Fibroblast of skin of left biceps (primary cell): ENCODE data around the gene GFRA1.

ENCODE experiments used
- DNase-seq, 2 experiments: peaks; one replicate each; pipeline ENCODE4 v3.0.0-alpha.2; 2013; ENCODE audit warnings: low read depth in 2 of 2

GFRA1 gene

DNA sequence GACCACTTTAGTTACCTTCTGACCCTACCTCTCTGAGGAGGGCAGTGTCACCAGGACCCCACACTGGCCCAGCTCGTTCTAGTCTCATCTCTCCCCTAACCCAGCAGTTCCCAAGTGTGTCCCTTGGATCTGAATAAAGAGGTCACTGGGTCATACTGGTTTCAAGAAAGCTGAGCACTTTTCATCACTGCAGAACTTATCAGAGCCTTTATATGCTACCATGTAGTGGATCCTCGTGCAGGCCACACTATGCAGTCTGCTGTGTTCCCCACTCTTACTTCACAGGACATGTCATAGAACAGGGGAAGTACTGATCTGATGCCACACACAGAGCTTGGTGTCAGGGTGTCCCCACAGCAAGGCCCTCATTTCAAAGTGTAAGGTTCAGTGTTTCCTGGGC lies 113.8 kb downstream of the GFRA1 start:
- no peak for DNase-seq

DNA sequence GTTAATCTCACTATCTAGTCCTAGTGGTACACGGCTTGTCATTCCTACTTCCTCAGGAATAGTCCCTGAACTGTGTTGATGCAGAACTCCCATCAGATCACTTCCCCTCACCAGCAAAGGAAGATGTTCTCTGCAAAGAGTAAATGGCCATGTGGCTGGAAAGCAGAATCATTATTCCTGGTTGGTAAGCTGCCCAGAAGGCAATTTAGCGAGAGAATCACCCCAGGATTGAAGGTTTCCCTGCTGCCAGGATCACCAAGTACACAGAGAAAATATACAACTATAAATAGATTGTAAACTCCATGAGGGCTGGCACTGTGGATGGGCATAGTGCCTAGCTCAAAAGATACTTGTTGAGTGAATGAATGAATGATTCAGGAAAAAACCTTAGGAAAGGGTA lies 115.0 kb downstream of the GFRA1 start:
- no peak for DNase-seq

DNA sequence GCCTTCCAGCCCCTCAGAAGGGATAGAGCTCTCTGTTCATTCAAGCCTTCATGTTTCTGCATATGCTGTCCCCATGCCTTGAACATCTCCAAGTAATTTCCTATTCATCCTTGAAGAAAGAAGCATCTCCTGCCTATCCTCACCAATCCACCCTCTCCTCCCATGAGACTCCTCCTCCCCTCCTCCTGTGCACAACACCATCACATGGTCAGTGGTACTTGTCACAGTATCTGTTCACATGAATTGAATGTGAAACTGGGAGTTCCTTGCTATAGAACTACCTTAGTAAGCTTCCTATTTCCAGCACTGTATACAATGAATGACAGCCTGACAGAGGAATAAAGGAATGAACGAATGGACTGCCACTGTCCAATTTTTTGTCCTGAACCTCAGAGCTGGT lies 115.5 kb downstream of the GFRA1 start:
- no peak for DNase-seq

DNA sequence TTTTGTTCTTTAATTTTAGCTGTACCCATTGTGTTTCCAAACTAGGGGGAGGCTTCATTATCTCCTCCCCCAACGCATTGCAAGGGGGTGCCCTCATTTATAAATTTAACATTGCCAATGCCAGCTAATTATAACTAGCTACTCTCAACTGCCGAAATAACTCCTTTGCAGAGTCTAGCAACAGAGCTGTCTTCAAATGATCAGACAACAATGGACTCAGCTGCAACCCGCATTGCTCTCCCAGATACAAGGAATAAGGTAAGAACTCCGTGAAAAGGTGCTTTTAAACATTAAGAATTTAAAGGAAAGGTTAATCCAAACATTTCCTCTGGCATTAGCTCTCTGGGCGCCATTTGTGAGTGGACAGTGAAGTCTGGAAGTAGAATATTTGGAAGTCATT lies 116.2 kb downstream of the GFRA1 start:
- no peak for DNase-seq

DNA sequence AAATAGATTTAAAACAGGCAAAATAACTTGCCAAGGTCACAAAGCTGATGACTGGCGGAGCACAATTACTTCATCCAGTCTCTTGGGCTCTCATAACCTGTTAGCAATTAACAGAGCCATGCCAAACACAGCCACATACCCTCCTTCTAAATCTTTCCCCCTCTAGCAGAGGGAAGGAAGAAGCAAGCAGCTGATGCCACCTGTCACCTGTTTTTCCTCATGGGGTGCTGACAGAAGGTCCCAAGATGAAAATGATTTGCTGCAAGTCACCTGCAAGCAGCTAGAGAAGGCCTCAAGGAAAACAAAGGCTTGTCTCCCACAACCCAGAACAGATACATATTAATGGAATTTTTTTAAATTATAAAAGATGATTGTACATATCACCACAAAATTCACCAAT lies 117.8 kb downstream of the GFRA1 start:
- DNase-seq, result no peak

DNA sequence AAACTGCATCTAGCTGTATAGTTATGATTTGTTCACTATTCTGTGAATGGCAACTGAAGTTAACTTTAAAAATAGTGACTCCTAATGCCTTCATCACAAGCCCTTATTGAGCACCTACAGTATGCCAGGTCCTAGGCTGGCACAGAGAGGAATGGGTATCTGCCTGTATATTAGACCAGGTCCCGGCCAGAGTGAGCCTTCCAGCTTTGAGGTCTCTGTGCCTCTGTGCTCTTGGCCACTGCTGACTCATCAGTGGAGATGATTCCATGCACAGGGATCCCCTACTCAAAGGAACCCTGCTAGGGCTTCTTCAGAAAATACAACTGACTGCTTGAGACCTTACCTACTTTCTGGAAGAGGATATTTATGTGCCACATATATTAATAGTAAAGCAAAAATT lies 118.4 kb downstream of the GFRA1 start:
- no peak for DNase-seq

DNA sequence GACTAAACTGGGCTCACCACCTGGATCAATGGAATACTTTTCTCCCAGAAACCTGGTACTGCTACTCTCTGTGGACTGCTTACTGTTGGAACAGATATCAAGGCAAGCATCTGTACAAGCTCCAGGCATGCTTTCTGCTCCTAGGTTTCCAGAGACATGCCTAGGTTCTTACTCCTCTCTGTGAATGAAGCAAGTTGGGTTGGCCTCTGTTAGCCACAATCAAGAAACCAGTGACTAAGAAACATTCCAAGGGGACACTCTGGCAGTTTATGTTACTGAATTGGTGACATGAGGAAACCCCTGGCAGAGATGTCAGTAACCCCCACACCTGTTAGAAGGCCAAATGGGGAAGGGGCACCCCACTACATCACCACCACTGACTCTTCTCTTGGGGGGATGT lies 121.9 kb downstream of the GFRA1 start:
- DNase-seq, result no peak

DNA sequence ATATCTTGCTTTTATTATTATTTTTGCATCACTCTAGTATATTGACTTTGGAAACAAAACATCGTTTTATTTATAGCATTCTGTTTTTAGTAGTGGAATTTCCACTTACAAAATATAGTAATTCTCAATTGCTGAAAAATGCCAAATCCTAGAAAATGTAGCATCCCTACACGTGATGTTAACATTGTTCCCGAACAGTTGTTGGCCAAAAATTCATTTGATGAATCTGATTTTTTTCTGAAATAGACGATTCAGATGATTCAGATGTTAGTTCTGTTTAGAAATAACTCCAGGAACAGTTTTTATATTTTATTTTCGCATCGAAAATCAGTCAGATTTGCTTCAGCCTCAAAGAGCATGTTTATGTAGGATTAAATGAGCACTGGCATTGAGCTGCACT lies 122.4 kb downstream of the GFRA1 start:
- DNase-seq, result no peak

DNA sequence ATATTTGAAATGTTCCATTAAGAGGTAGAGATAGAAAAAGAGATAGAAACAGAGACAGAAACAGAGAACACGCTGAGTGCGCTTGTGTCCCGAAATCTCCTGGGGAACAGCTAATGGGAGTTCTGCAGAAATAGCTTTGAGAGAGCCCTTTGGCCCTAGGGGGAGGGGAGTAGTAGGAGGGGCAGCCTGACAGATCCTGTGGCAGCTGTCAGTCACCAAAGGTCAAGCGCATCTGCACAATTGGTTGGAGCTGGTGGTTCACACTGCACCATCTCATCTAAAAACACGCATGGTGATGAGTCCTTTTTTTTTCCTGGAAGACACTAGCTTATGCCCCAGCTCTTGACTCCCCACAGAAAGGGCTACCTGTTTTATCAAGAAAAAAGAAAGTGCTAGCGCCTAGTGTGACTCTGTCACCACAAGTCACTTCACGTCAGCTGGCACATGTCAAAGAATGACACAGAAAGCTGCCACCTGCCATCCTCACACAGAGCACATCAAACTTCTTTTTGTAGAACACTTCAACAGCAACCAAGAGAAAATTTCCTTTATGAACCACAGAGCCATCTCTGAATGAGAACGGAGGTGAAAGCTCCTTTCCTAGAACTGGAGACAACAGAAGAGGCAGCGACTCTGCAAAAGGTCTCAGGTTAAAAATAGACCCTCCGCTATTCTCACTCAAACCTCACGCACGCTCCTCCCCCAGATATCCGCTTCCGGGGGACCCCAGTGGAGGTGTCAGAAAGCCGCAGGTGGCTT lies 125.7 kb downstream of the GFRA1 start:
- DNase-seq, result no peak

DNA sequence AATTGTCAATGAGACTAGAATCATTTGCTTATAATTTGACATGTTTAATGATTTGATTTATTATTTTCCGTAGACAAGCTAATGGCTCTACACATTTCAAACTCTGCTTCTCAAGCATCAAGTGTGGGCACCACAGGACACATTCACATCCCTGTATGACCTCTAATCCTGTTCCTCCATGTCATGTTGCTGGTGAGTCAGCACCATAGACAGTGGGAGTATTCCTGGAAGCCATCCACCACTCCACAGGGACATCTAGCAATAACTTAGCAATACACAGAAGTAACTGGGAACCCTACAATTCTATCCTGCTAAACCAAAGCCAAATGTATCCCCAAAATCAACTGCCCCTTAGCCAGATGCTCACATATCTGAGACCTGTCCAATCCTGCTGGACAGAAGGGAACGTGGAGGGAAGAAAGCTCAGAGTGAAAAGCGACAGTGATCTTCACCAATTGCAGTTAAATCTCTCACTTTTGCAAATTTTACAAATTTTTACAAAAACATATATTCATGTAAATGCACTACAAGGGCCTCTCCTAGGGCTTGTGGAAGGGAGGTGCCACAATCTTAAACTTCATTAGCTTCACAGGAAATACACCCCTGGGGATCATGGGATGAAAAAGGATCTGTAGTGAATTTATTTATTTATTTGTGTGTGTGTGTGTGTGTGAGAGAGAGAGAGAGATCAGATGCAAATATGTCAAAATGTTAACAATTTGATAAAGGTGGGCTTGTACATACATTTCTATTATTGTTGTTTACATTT lies 126.5 kb downstream of the GFRA1 start:
- no peak for DNase-seq

DNA sequence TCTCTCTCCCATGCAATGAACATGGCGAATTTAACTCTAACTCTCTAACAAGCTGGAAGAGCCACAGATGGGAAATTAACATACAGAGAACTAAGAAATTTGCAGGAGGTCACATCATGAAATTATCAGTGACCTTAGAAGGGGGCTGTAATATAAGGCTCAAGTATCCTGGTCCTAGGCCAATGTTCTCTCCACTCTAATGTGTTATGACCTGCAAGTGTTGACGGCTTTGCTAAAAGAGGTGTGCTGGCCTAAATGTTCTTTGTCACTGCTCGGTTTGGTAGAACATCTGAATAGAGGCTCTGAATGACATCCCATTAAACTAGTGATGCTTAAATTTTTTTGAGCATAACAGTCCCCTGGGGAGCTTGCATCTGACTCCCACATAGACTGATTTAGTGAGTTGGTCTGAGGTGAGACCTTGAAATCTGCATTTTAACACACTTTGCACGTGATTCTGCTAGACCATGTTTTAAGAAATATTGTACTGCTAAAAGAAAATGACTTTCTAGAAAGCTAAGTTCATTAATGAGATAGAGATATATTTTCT lies 129.3 kb downstream of the GFRA1 start:
- DNase-seq, result no peak

DNA sequence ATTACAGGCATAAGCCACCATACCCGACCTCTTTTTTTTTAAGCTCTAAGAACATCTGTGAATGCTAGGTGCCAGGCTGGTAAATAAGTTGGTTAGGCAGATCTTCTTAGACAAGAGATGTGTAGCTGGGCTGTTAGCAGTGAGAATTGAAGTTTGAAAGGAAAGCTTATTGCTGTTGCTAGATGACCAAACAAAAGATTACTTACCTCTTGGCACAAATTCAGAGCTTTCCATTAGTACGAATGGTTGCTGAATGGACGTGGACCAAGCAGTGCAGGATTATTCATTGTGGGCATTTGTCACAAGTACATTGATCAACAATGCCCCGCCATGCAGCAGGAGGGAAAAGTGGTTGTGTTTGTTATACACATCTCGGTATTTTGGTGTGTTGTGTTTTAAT lies 131.2 kb downstream of the GFRA1 start:
- DNase-seq, result no peak

DNA sequence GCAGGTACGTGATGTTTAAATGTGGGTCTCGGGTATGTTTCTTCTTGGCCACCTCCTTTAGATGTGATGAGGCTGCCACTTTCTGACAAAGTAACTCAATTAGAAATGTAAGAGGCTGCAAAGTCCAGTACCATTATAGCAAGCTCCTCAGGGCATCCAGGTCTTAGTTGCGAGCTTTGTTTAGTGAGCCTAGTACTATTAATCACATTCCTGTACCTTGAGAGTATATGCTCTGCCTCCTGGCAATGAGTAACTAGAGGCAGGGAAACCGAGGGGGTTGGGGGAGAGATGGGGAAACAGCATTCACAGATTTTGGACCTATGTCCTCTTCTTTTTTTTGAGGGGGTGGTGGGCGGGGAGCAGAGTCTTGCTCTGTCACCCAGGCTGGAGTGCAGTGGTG lies 131.8 kb downstream of the GFRA1 start:
- DNase-seq, result no peak

DNA sequence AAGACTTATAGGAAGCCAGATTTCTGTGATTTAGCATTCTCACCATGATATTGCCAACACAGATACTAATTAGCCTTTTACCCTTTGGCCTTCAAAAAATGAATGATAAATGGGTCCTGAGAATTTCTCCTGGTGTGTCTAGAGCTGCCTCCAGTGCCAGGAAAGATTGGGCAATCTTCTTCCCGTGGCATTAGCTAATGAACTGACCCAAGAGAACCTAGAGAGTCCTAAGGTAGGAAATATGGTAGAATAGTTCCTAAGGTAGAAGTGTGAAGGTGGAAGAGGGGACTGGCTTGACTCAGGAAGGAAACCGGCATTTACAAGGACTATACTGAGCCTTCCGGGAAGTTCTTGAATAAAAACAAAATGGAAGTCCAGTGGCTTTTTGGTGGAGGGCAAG lies 133.1 kb downstream of the GFRA1 start:
- no peak for DNase-seq

DNA sequence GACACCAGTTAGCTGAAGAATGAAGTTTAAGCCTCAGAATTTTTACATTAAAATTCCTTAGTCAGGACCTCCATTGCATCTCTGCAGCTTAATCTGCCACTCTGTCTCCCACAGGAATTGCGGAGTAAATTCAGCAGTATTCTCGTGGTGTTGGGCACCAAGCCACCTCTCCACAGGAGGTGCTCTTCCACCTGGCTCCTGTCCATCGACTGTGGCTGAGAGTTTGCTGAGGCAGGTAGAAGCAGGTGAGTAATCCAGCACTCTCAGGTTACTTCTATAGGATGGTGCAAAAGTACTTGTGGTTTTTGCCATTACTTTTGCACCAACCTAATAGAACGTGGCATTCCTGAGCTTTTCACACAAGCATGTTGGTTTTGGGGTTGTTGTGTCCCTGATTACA lies 134.1 kb downstream of the GFRA1 start:
- DNase-seq, result no peak

DNA sequence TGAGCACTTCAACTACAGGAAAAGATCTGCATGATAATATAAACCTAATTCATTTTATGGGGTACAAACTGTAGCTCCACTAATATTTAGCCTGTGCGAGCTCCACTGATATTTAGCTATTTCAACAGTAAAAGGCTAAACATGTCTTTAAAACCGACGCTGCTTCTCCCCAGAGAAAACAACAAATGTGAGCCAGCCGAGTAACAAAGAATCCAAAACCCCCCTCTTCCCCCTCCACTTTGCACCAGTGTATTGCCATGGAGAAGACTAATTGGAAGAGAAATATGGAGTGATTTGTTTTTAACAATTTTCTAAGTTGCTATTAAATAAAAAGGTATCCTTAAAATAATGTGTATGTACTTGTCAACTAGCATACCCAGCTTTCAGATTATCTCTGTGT lies 136.7 kb downstream of the GFRA1 start:
- DNase-seq, result no peak

DNA sequence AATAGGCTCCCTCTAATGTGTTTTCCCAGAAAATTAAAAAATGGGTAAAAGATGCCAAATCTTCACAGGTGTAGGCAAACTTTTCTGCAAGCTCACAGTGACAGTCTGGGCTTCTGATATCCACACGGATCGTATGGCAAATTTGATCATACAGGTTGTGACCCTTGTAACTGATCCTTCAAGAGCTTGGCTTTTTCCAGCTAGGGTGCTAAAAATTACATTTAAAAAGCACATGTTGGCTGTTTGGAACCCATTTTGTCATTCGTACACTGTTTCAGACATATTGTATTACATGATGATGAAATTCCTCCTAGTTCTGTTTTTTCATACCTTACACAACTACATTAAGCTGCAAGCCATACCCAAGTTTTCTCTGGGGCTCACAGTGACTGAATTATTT lies 138.7 kb downstream of the GFRA1 start:
- no peak for DNase-seq

DNA sequence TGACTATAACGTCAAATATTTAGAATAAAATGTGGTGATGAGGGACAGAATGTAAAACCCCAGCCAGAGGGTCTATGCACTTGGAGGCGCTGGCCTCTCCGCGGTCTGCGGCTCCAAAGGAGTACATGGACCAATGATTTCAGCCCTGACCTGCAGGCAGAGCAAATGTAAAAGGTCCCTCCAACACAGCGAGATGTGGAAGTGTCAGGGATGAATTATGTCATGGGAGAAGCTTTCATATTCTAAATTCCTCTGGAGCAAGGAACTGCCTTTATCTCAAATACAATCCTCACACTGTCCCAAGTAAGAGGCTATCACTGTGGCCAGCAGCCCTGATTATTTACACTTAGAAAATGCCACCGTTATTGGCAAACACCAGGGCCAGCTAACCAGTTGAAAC lies 139.4 kb downstream of the GFRA1 start:
- DNase-seq, result no peak

DNA sequence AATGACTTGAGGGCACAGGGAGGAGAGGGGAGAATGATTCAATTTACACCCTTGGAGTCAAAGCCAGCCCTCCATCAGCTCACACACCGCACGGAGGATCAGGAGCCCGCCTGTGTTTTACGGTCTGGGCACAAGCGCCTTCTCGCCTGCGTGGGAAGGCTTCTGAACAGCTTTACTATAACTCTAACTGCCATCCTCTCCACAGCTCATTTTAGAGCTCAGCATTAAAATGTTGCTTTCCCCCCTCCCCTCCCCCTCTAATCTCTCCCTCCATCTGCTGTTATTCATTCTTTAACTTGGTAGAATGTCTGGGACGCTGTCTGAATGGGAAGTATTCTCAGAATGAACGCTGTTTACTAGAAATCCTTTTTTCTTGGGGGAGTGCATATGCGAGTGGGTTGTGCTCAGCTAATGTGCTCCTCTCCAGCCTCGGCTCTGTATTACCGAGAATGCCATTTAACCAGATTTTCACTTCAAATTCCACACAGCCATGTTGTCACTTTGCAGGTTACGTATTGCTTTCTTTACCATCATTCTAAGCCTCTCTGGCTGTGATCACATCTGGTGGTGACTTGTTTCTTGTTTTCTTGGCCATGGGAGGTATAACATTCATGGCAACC lies 140.1 kb downstream of the GFRA1 start:
- DNase-seq, result no peak

DNA sequence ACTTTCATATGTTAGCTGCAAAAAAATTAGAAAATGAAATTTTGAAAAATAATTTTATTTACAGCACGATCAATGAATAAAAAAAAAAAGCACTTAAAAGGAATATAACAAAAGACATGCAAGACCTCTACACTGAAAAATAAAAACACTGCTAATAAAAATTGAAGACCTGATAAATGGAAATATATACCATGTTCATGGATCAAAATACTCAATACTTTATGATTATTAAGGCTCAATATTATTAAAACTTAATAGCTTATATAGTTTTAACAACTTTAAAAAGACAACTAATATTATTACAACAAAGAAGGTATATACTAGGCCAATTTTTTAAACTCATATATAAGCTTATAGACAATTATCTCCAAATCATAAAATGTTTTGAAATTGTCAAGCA lies 143.0 kb downstream of the GFRA1 start:
- DNase-seq, result no peak

DNA sequence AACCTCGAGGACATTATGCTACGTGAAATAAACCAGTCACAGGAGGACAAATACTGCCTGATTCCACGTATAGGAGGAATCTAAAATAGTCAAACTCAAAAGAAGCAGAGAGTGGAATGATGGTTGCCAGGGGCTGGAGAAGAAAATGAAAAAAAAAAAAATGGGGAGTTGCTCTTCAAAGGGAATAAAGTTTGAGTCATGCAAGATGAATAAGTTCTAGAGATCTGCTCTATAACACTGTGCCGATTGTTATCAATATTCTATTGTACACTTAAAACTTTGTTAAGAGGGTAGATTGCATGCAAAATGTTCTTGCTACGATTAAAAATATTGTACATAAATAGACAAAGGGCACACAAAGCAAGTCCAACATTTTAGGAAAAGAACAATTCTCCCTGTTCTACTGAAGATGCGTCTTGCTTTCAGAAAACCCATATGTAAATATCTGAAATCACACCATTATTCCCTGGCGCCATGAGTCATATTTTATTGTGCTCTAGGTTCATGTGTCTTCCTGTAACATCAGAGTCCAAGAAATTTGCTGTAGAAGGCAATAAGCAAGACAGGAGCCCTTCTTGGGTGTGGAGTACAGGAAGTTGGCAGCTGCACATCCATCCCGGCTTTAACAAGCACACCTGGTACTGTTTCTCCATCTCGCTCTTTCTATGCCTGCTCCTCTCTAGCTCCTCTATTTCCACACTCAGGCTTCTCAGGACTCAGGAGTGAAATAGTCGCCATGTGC lies 145.9 kb downstream of the GFRA1 start:
- no peak for DNase-seq

DNA sequence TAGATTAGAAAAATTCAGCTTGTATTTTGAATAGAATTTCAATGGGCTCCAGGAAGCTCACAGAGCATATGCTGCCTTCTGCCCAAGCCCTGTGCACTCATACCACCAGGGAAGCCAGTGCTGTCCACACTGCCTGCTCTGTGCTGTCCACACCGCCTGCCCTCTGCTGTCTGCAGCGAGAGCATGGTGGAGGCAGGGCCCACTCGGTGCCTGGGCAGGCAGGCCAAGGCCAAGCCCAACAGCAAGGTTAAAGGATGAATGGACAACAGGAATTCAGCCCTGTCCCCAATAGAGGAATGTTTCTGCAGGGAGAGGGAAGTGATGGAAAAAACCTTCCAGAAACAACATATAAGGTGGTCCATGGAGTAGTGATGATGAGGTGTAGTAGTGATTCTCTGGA lies 146.8 kb downstream of the GFRA1 start:
- DNase-seq, result no peak
